ENCODE data around the gene TBC1D23.
"Not testable (repeated sequence)": the region's sequence is repeated elsewhere in the genome, so short reads cannot be mapped to it uniquely, and the experiment has no call there.

- TF ChIP-seq CTCF (conservative IDR thresholded peaks at IDR 0.05; ENCODE audit: low read length); EZH2phosphoT487 (IDR thresholded peaks at IDR 0.05; ENCODE audit: borderline replicate concordance): not testable (repeated sequence)
Observed at GRCh38 chr3:100327377-100327776, 66.6 kb downstream of the TBC1D23 start.
